A673 (cell line): ENCODE data around the gene CLDN18. TPM values are rescaled to one million over a fixed set of nuclear protein-coding genes. Genes with fewer than 3 reads are reported as not detected.

Experiments
- BruUV-seq: library from RNA; stranded (reverse); fragments of 400-500 nt; replicated peaks from 2 replicates; lab custom pipeline; 2021; lab: Mats Ljungman, UMichigan
- CTCF ChIA-PET: fragments of 300-600 bp; sonication (Branson Sonifier 250); formaldehyde crosslinking; loops from one replicate; lab custom pipeline; 2022; ENCODE audit warnings: antibody characterized with exemption; lab: Charles Lee
- POLR2A ChIA-PET: fragments of 300-600 bp; sonication (Branson Sonifier 250); formaldehyde crosslinking; loops from one replicate; lab custom pipeline; 2022; ENCODE audit warnings: antibody characterized with exemption; ENCODE audit not compliant: low non-redundant PET; lab: Charles Lee
- DNase-seq: peaks from one replicate; pipeline ENCODE4 v3.0.0-alpha.2; 2015; ENCODE audit warnings: low spot score
- H3K27ac ChIP-seq: fragments of 200-600 bp; sonication (generic); 2 replicates; pipeline ENCODE4 v1.5.1; 2016; ENCODE audit warnings: mixed run types, low read depth, mild to moderate bottlenecking, mixed read lengths, antibody characterized with exemption, low read length; ENCODE audit not compliant: poor library complexity, severe bottlenecking
- H3K27me3 ChIP-seq: fragments of 200-600 bp; sonication (generic); replicated peaks from 2 replicates; pipeline ENCODE4 v1.6.1; 2017; ENCODE audit warnings: mixed run types, low read depth, mild to moderate bottlenecking, mixed read lengths, antibody characterized with exemption, low read length; ENCODE audit not compliant: insufficient read depth, poor library complexity
- H3K36me3 ChIP-seq: fragments of 200-600 bp; sonication (generic); 2 replicates; pipeline ENCODE4 v1.6.1; 2016; ENCODE audit warnings: mixed run types, mild to moderate bottlenecking, mixed read lengths, antibody characterized with exemption, low read length; ENCODE audit not compliant: insufficient read depth, poor library complexity, severe bottlenecking
- H3K4me1 ChIP-seq: fragments of 200-600 bp; sonication (generic); 2 replicates; pipeline ENCODE4 v1.6.1; 2017; ENCODE audit warnings: mixed run types, mild to moderate bottlenecking, mixed read lengths, antibody characterized with exemption, low read length; ENCODE audit not compliant: insufficient read depth, poor library complexity, severe bottlenecking
- H3K4me3 ChIP-seq: fragments of 200-600 bp; sonication (generic); 2 replicates; pipeline ENCODE4 v1.5.1; 2016; ENCODE audit warnings: low read depth, mixed run types, mild to moderate bottlenecking, mixed read lengths, low read length; ENCODE audit not compliant: poor library complexity, severe bottlenecking
- H3K9me3 ChIP-seq: fragments of 200-600 bp; sonication (generic); 2 replicates; pipeline ENCODE4 v1.6.1; 2016; ENCODE audit warnings: mixed run types, low read depth, mild to moderate bottlenecking, mixed read lengths, antibody characterized with exemption, low read length; ENCODE audit not compliant: poor library complexity, severe bottlenecking
- CTCF ChIP-seq: fragments of 300-800, 200-600 bp; sonication (generic); conservative IDR thresholded peaks from 2 replicates; pipeline ENCODE4 v1.5.1; 2017; ENCODE audit warnings: low read depth, mild to moderate bottlenecking, antibody characterized with exemption, low read length, moderate library complexity, mixed read lengths
- EZH2 ChIP-seq: fragments of 200-600 bp; sonication (generic); IDR thresholded peaks from 2 replicates; pipeline ENCODE4 v1.6.1; 2017; ENCODE audit warnings: borderline replicate concordance, low read depth, mild to moderate bottlenecking, mixed read lengths, antibody characterized with exemption, low read length; ENCODE audit not compliant: poor library complexity, severe bottlenecking
- intact Hi-C: fragments of 100-400 bp; cut with micrococcal nuclease; formaldehyde crosslinking; loops from one replicate; pipeline ENCODE4 v1.10.0; 2022; ENCODE audit not compliant: unreplicated experiment
- total RNA-seq: library from RNA; stranded (reverse); gene quantifications from 2 replicates; pipeline ENCODE4 v1.2.3, GENCODE V29; 2021

CLDN18 gene
- total RNA-seq, 1 experiment from 2014 or later = not detected

GRCh38 chr3:138046955-138047354 is 37.0 kb downstream of the CLDN18 start:
- Histone ChIP-seq H3K27ac (no peak overlapping the region), H3K4me3 (no peak overlapping the region), H3K36me3 (no peaks in the 10 kb centered on the region), H3K4me1 (no peaks in the 10 kb centered on the region), H3K27me3 (no peaks in the 10 kb centered on the region), H3K9me3 (no peaks in the 10 kb centered on the region)
- CTCF ChIA-PET = no interaction called here
- intact Hi-C loops = no loop called here
- POLR2A ChIA-PET = no interaction called here
- no peak for DNase-seq
- no TSS peak for BruUV-seq
- TF ChIP-seq CTCF (no peak), EZH2 (no peak)

GRCh38 chr3:138047596-138048158 is 37.7 kb downstream of the CLDN18 start:
- Histone ChIP-seq H3K4me1 (no peaks in the 10 kb centered on the region), H3K9me3 (no peaks in the 10 kb centered on the region)
- POLR2A ChIA-PET = no interaction called here

GRCh38 chr3:138049157-138049919 is 39.4 kb downstream of the CLDN18 start:
- CTCF ChIA-PET = interaction anchor here (0.6 kb wide), 1 partner anchor 50 kb away, joined by 3 read pairs; no protein-coding TSS in a partner anchor
- BruUV-seq = no TSS peak
- DNase-seq = peak; percentile 5

More at GRCh38 chr3:138047596-138048158, 37.7 kb downstream of the CLDN18 start:
- H3K27ac ChIP-seq = no peak overlapping the region
- H3K4me3 ChIP-seq = no peak overlapping the region
- BruUV-seq = no TSS peak
- intact Hi-C loops = no loop called here
- H3K27me3 ChIP-seq = no peaks in the 10 kb centered on the region
- CTCF ChIA-PET = no interaction called here
- DNase-seq = peak; percentile 9
- no peak for TF ChIP-seq CTCF
- no peak for TF ChIP-seq EZH2
- H3K36me3 ChIP-seq = no peaks in the 10 kb centered on the region

More at GRCh38 chr3:138049157-138049919, 39.4 kb downstream of the CLDN18 start:
- no peaks in the 10 kb centered on the region for H3K9me3 ChIP-seq
- TF ChIP-seq EZH2 = no peak
- 0 out of 2 replicates have a peak, but pooled peaks have one; percentile 22 for TF ChIP-seq CTCF
- no peak overlapping the region for H3K4me3 ChIP-seq
- POLR2A ChIA-PET = no interaction called here
- no peaks in the 10 kb centered on the region for H3K27me3 ChIP-seq
- no peaks in the 10 kb centered on the region for H3K4me1 ChIP-seq
- intact Hi-C loops = no loop called here
- H3K36me3 ChIP-seq = no peaks in the 10 kb centered on the region
- H3K27ac ChIP-seq = no peak overlapping the region
